Measurements from ENCODE around the gene FER.
"Not testable (repeated sequence)": the region's sequence is repeated elsewhere in the genome, so short reads cannot be mapped to it uniquely, and the experiment has no call there.

Gene FER

GRCh38 chr5:108798513-108799265 lies 51.0 kb downstream of the FER start:
- no peak for DNase-seq (ENCODE audit: low spot score)

GRCh38 chr5:108801301-108801700 lies 53.6 kb downstream of the FER start:
- no peak for DNase-seq (ENCODE audit: low spot score)

- DNase-seq (ENCODE audit: low spot score): no peak
Observed at GRCh38 chr5:108801776-108802175, 54.1 kb downstream of the FER start.

GRCh38 chr5:108810717-108811116 lies 63.0 kb downstream of the FER start:
- no peak for DNase-seq (ENCODE audit: low spot score)

- DNase-seq (ENCODE audit: low spot score): no peak
Observed at GRCh38 chr5:108813673-108814072, 66.0 kb downstream of the FER start.

GRCh38 chr5:108814551-108814950 lies 66.9 kb downstream of the FER start:
- no peak for DNase-seq (ENCODE audit: low spot score)

- DNase-seq (ENCODE audit: low spot score): no peak
Observed at GRCh38 chr5:108818613-108819272, 71.0 kb downstream of the FER start.

- DNase-seq (ENCODE audit: low spot score): no peak
Observed at GRCh38 chr5:108820983-108821382, 73.3 kb downstream of the FER start.

GRCh38 chr5:108822211-108822947 lies 74.7 kb downstream of the FER start:
- DNase-seq (ENCODE audit: low spot score): no peak

GRCh38 chr5:108827131-108827530 lies 79.4 kb downstream of the FER start:
- DNase-seq (ENCODE audit: low spot score): no peak

- DNase-seq (ENCODE audit: low spot score): no peak
Observed at GRCh38 chr5:108830705-108831276, 83.1 kb downstream of the FER start.

- no peak for DNase-seq (ENCODE audit: low spot score)
Observed at GRCh38 chr5:108836492-108836891, 88.8 kb downstream of the FER start.

GRCh38 chr5:108842260-108842941 lies 94.7 kb downstream of the FER start:
- DNase-seq (ENCODE audit: low spot score): not testable (repeated sequence)

- DNase-seq (ENCODE audit: low spot score): not testable (repeated sequence)
Observed at GRCh38 chr5:108851129-108851528, 103.4 kb downstream of the FER start.

- DNase-seq (ENCODE audit: low spot score): no peak
Observed at GRCh38 chr5:108857905-108858304, 110.2 kb downstream of the FER start.

- no peak for DNase-seq (ENCODE audit: low spot score)
Observed at GRCh38 chr5:108858959-108859358, 111.3 kb downstream of the FER start.

- DNase-seq (ENCODE audit: low spot score): peak; percentile 7
Observed at GRCh38 chr5:108862211-108862610, 114.5 kb downstream of the FER start.

GRCh38 chr5:108866097-108866496 lies 118.4 kb downstream of the FER start:
- not testable (repeated sequence) for DNase-seq (ENCODE audit: low spot score)

GRCh38 chr5:108867656-108868055 lies 120.0 kb downstream of the FER start:
- no peak for DNase-seq (ENCODE audit: low spot score)

GRCh38 chr5:108869066-108869465 lies 121.4 kb downstream of the FER start:
- no peak for DNase-seq (ENCODE audit: low spot score)

- no peak for DNase-seq (ENCODE audit: low spot score)
Observed at GRCh38 chr5:108876451-108876850, 128.8 kb downstream of the FER start.

GRCh38 chr5:108878756-108879155 lies 131.1 kb downstream of the FER start:
- no peak for DNase-seq (ENCODE audit: low spot score)

All from Ammon's horn (tissue), 1 donor.